Measurements from ENCODE around the gene DDX39A. TPM values are rescaled to one million over a fixed set of nuclear protein-coding genes. Genes with fewer than 3 reads are reported as not detected.
A peak's percentile ranks its signal among the peaks of the same experiment; 100 is the strongest.

DDX39A gene
- polyA plus RNA-seq, 2 of the 4 experiments (the other 2 are of a cell fraction), result 59.0 to 118 TPM

- H3K4me1 ChIP-seq, result peaks cover 21% of the 10 kb centered on the region
- H3K9me3 ChIP-seq, result no peaks in the 10 kb centered on the region
- TF ChIP-seq HOXA7 (CRISPR knock-in tag; IDR thresholded peaks at IDR 0.05) (no peak), HDAC2 (IDR thresholded peaks at IDR 0.05) (no peak), EHMT2 (IDR thresholded peaks at IDR 0.05; ENCODE audit: low read depth) (no peak), NFE2L2 (conservative IDR thresholded peaks at IDR 0.05; ENCODE audit: low read length) (no peak), RARB (CRISPR knock-in tag; IDR thresholded peaks at IDR 0.05) (no peak), ELK1 (IDR thresholded peaks at IDR 0.05; ENCODE audit: low read depth, low read length) (no peak), REST (IDR thresholded peaks at IDR 0.05) (no peak)
- CTCF ChIA-PET, result interaction anchor here (0.7 to 1.7 kb wide), 2 partner anchors 14 to 106 kb away, joined by 3 read pairs; no protein-coding TSS in a partner anchor
- FAIRE-seq, result no peak
- no peak overlapping the region for H3K4me3 ChIP-seq
- no peak for ATAC-seq
- H3K27ac ChIP-seq, result no peak overlapping the region
- POLR2A ChIA-PET, result no interaction called here
- H3K4me2 ChIP-seq, result no peak overlapping the region
- 85% methylated on average over 4 of the region's 4 CpGs for WGBS (ENCODE audit: missing lambda C conversion rate)
- no peak for DNase-seq (ENCODE audit: low read depth in 1 of 2, low spot score in 1 of 2)
Observed at GRCh38 chr19:14378890-14379289, 40.3 kb downstream of the DDX39A start.

- 39% methylated on average over 13 of the region's 13 CpGs for WGBS (ENCODE audit: missing lambda C conversion rate)
- TF ChIP-seq HOXA7 (CRISPR knock-in tag; IDR thresholded peaks at IDR 0.05) (no peak), EHF (CRISPR knock-in tag; IDR thresholded peaks at IDR 0.05) (no peak), HEYL (CRISPR knock-in tag; IDR thresholded peaks at IDR 0.05) (no peak), RARB (CRISPR knock-in tag; IDR thresholded peaks at IDR 0.05) (no peak), GATA3 (IDR thresholded peaks at IDR 0.05; ENCODE audit: borderline replicate concordance) (no peak), ATOH8 (CRISPR knock-in tag; IDR thresholded peaks at IDR 0.05; ENCODE audit: low read depth) (no peak), POLR2AphosphoS2 (conservative IDR thresholded peaks at IDR 0.05; ENCODE audit: low read length) (no peak), TP53 (CRISPR knock-in tag; IDR thresholded peaks at IDR 0.05) (no peak), RNF2 (IDR thresholded peaks at IDR 0.05; ENCODE audit: borderline replicate concordance, low read depth) (no peak)
- H3K4me3 ChIP-seq, result peak overlapping the region; percentile 23; the same call in 1 of the 3 replicates
- peak overlapping the region in 1 of 2 experiments; percentile 50; a peak in 2 of 6 replicates for H3K27ac ChIP-seq
- FAIRE-seq (no peak), DNase-seq (ENCODE audit: low read depth in 1 of 2, low spot score in 1 of 2) (no peak), ATAC-seq (no peak)
- no peaks in the 10 kb centered on the region for H3K9me3 ChIP-seq
- H3K4me1 ChIP-seq, result peaks cover 13% of the 10 kb centered on the region
- ChIA-PET CTCF (interaction anchor here (1.7 kb wide), 1 partner anchor 13 kb away, joined by 3 read pairs; no protein-coding TSS in a partner anchor), POLR2A (interaction anchor here (0.6 kb wide), 1 partner anchor 967 kb away, joined by 5 read pairs; no protein-coding TSS in a partner anchor)
- H3K4me2 ChIP-seq, result peak overlapping the region; percentile 66
Observed at GRCh38 chr19:14377883-14378328, 41.2 kb downstream of the DDX39A start.

- no peak for DNase-seq (ENCODE audit: low read depth in 1 of 2, low spot score in 1 of 2)
- Histone ChIP-seq H3K4me3 (no peak overlapping the region), H3K4me2 (no peak overlapping the region), H3K9me3 (no peaks in the 10 kb centered on the region), H3K4me1 (peaks cover 4% of the 10 kb centered on the region), H3K27ac (no peak overlapping the region)
- 67% methylated on average over 5 of the region's 17 CpGs for WGBS (ENCODE audit: missing lambda C conversion rate)
- peak; percentile 50 to 60; a peak in 4 of 6 replicates for ATAC-seq
- ChIA-PET POLR2A (interaction anchor here (0.7 kb wide), 1 partner anchor 197 kb away, joined by 5 read pairs; no protein-coding TSS in a partner anchor), CTCF (no interaction called here)
- no peak for FAIRE-seq
- TF ChIP-seq ESRRA (IDR thresholded peaks at IDR 0.05; ENCODE audit: borderline replicate concordance, low read length) (no peak), KDM5A (IDR thresholded peaks at IDR 0.05) (no peak), TFCP2L1 (CRISPR knock-in tag; IDR thresholded peaks at IDR 0.05) (no peak), USF2 (IDR thresholded peaks at IDR 0.05) (no peak), KDM1A (IDR thresholded peaks at IDR 0.05; ENCODE audit: low read depth) (no peak), MAFK (IDR thresholded peaks at IDR 0.05; ENCODE audit: partially characterized antibody) (no peak), SMC3 (IDR thresholded peaks at IDR 0.05) (no peak), RCOR1 (IDR thresholded peaks at IDR 0.05; ENCODE audit: low read depth, low read length) (no peak), CEBPB (IDR thresholded peaks at IDR 0.05) (no peak), HOXA7 (CRISPR knock-in tag; IDR thresholded peaks at IDR 0.05) (no peak), FOSL2 (IDR thresholded peaks at IDR 0.05) (no peak), FOSL2 (CRISPR knock-in tag; IDR thresholded peaks at IDR 0.05) (no peak), POLR2AphosphoS2 (conservative IDR thresholded peaks at IDR 0.05; ENCODE audit: low read length) (no peak), PBX3 (IDR thresholded peaks at IDR 0.05) (no peak), CBX2 (IDR thresholded peaks at IDR 0.05; ENCODE audit: borderline replicate concordance, low read depth) (no peak)
Observed at GRCh38 chr19:14375582-14376291, 43.4 kb downstream of the DDX39A start.
